H1 (cell line): ENCODE measurements around the gene SSBP3. TPM values are rescaled to one million over a fixed set of nuclear protein-coding genes. Genes with fewer than 3 reads are reported as not detected.
A peak's percentile ranks its signal among the peaks of the same experiment; 100 is the strongest.

Experiments
- CTCF ChIA-PET: fragments of 300-600 bp; sonication (Branson Sonifier 250); formaldehyde crosslinking; loops from one replicate; lab custom pipeline; 2021; ENCODE audit not compliant: partially characterized antibody; lab: Charles Lee
- POLR2A ChIA-PET: fragments of 300-600 bp; sonication (Branson Sonifier 250); formaldehyde crosslinking; loops from one replicate; lab custom pipeline; 2021; ENCODE audit warnings: inconsistent platforms; ENCODE audit not compliant: partially characterized antibody; lab: Charles Lee
- DNase-seq, 2 experiments: peaks; one replicate each; pipeline versions ENCODE4 v3.0.0 to v3.0.0-alpha.2; 2010 to 2022; ENCODE audit warnings: low spot score in 2 of 2, low read depth in 1 of 2, mixed read lengths in 1 of 2
- FAIRE-seq: peaks from 2 replicates; lab custom pipeline; 2011; peaks lifted over from hg19 to GRCh38; lab: Jason Lieb, UNC
- H2AFZ ChIP-seq: 2 replicates; pipeline ENCODE4 v1.8.1; 2012; ENCODE audit warnings: low read length, inconsistent platforms
- H2AK5ac ChIP-seq: 2 replicates; pipeline ENCODE4 v1.6.1; 2013; ENCODE audit warnings: low read depth, low read length
- H2BK120ac ChIP-seq: replicated peaks from 2 replicates; pipeline ENCODE3; 2013; ENCODE audit warnings: low read depth, low read length, inconsistent platforms
- H2BK12ac ChIP-seq: 2 replicates; pipeline ENCODE4 v1.6.1; 2013; ENCODE audit warnings: low read depth, low read length
- H2BK15ac ChIP-seq: 2 replicates; pipeline ENCODE4 v1.6.1; 2013; ENCODE audit warnings: low read length
- H2BK20ac ChIP-seq: 2 replicates; pipeline ENCODE4 v1.6.1; 2013; ENCODE audit warnings: low read length
- H2BK5ac ChIP-seq: 2 replicates; pipeline ENCODE4 v1.6.1; 2013; ENCODE audit warnings: low read depth, low read length
- H3K14ac ChIP-seq: 2 replicates; pipeline ENCODE4 v1.6.1; 2013; ENCODE audit warnings: inconsistent platforms; ENCODE audit not compliant: insufficient read length
- H3K18ac ChIP-seq: 2 replicates; pipeline ENCODE4 v1.6.1; 2013; ENCODE audit warnings: low read length; ENCODE audit errors: extremely low read depth
- H3K23ac ChIP-seq: 2 replicates; pipeline ENCODE4 v1.6.1; 2013; ENCODE audit warnings: inconsistent platforms; ENCODE audit not compliant: insufficient read length
- H3K23me2 ChIP-seq: 2 replicates; pipeline ENCODE4 v1.6.1; 2013; ENCODE audit warnings: low read depth, low read length
- H3K27ac ChIP-seq: 2 replicates; pipeline ENCODE4 v1.6.1; 2011; ENCODE audit warnings: low read depth, low read length, inconsistent platforms
- H3K27me3 ChIP-seq, 4 experiments: replicated peaks in 1 of 4; 1 replicate in 1 of 4; 2 replicates in 3 of 4; pipeline versions ENCODE4 v1.6.1 to v1.8.1; 2011 to 2013; ENCODE audit warnings: low read length in 3 of 4, mild to moderate bottlenecking in 3 of 4, inconsistent platforms in 2 of 4, mixed read lengths in 2 of 4, moderate library complexity in 1 of 4; ENCODE audit not compliant: control insufficient read depth in 3 of 4, insufficient read depth in 3 of 4; ENCODE audit errors: extremely low read depth in 1 of 4
- H3K36me3 ChIP-seq, 4 experiments: 2 replicates each; pipeline versions ENCODE4 v1.6.1 to v1.8.1; 2011 to 2013; ENCODE audit warnings: mild to moderate bottlenecking in 4 of 4, low read length in 3 of 4, moderate library complexity in 2 of 4, control low read depth in 1 of 4, inconsistent platforms in 1 of 4; ENCODE audit not compliant: insufficient read depth in 4 of 4, control insufficient read depth in 2 of 4
- H3K4ac ChIP-seq: replicated peaks from 2 replicates; pipeline ENCODE3; 2013; ENCODE audit warnings: low read length, low read depth, mixed read lengths, inconsistent platforms; ENCODE audit not compliant: insufficient read length
- H3K4me1 ChIP-seq, 4 experiments: replicated peaks in 1 of 4; 1 replicate in 1 of 4; 2 replicates in 3 of 4; pipeline versions ENCODE4 v1.6.1 to v1.8.1; 2011 to 2013; ENCODE audit warnings: low read length in 3 of 4, inconsistent platforms in 2 of 4, mixed read lengths in 1 of 4; ENCODE audit not compliant: insufficient read depth in 4 of 4, control insufficient read depth in 3 of 4
- H3K4me2 ChIP-seq, 2 experiments: 2 replicates each; pipeline versions ENCODE4 v1.6.1 to v1.8.1; 2011 to 2013; ENCODE audit warnings: low read depth in 2 of 2, low read length in 2 of 2, control low read depth in 1 of 2, inconsistent platforms in 1 of 2, mild to moderate bottlenecking in 1 of 2; ENCODE audit not compliant: insufficient read depth in 1 of 2
- H3K4me3 ChIP-seq, 4 experiments: fragments of 200-600, 300-600 bp in 1 of 4; sonication (generic), shearing (Covaris generic), sonication (Bioruptor Twin) in 1 of 4; 2 replicates each; pipeline versions ENCODE4 v1.5.1 to v1.8.1; 2011 to 2016; ENCODE audit warnings: low read length in 4 of 4, low read depth in 3 of 4, control low read depth in 2 of 4, inconsistent platforms in 2 of 4, mild to moderate bottlenecking in 2 of 4, mixed read lengths in 1 of 4, moderate library complexity in 1 of 4; ENCODE audit not compliant: insufficient read depth in 2 of 4; ENCODE audit errors: extremely low read depth in 1 of 4
- H3K56ac ChIP-seq: replicated peaks from 2 replicates; pipeline ENCODE3; 2013; ENCODE audit warnings: low read depth, mild to moderate bottlenecking, mixed read lengths, low read length, inconsistent platforms; ENCODE audit not compliant: insufficient read length
- H3K79me1 ChIP-seq: 2 replicates; pipeline ENCODE4 v1.6.1; 2013; ENCODE audit warnings: low read depth, low read length, control low read depth
- H3K79me2 ChIP-seq, 2 experiments: 2 replicates each; pipeline versions ENCODE4 v1.6.1 to v1.8.1; 2012 to 2013; ENCODE audit warnings: low read length in 2 of 2, mild to moderate bottlenecking in 2 of 2, inconsistent platforms in 1 of 2; ENCODE audit not compliant: insufficient read depth in 2 of 2, control insufficient read depth in 1 of 2
- H3K9ac ChIP-seq, 4 experiments: replicated peaks in 1 of 4; 1 replicate in 1 of 4; 2 replicates in 3 of 4; pipeline versions ENCODE4 v1.6.1 to v1.8.1; 2011 to 2013; ENCODE audit warnings: low read depth in 3 of 4, low read length in 3 of 4, control low read depth in 2 of 4, mild to moderate bottlenecking in 2 of 4, moderate library complexity in 2 of 4, inconsistent platforms in 1 of 4; ENCODE audit errors: extremely low read depth in 1 of 4
- H3K9me3 ChIP-seq, 2 experiments: 2 replicates each; pipeline versions ENCODE4 v1.6.1 to v1.8.1; 2012 to 2013; ENCODE audit warnings: mild to moderate bottlenecking in 2 of 2, moderate library complexity in 2 of 2, control low read depth in 1 of 2, inconsistent platforms in 1 of 2, low read depth in 1 of 2, low read length in 1 of 2, mixed read lengths in 1 of 2; ENCODE audit not compliant: insufficient read depth in 2 of 2
- H4K20me1 ChIP-seq, 2 experiments: replicated peaks in 1 of 2; 2 replicates each; pipeline versions ENCODE3 to v1.8.1; 2011 to 2013; ENCODE audit warnings: inconsistent platforms in 2 of 2, low read length in 2 of 2, mild to moderate bottlenecking in 1 of 2; ENCODE audit not compliant: insufficient read depth in 2 of 2, control insufficient read depth in 1 of 2
- H4K5ac ChIP-seq: 2 replicates; pipeline ENCODE4 v1.6.1; 2013; ENCODE audit warnings: low read length, low read depth, mixed read lengths, inconsistent platforms; ENCODE audit not compliant: insufficient read length
- H4K8ac ChIP-seq: 2 replicates; pipeline ENCODE4 v1.8.0; 2013; ENCODE audit warnings: mild to moderate bottlenecking, moderate library complexity, low read length, inconsistent platforms; ENCODE audit not compliant: insufficient read depth; ENCODE audit errors: extremely low read depth
- H4K91ac ChIP-seq: replicated peaks from 2 replicates; pipeline ENCODE3; 2013; ENCODE audit warnings: low read length, mixed read lengths, inconsistent platforms; ENCODE audit not compliant: insufficient read length
- EZH2 ChIP-seq: fragments of 200-600 bp; sonication (generic); IDR thresholded peaks from 2 replicates; pipeline ENCODE4 v1.7.1; 2012; ENCODE audit warnings: low read depth, mild to moderate bottlenecking, moderate library complexity, low read length, inconsistent platforms; ENCODE audit not compliant: severe bottlenecking
- KDM1A ChIP-seq: fragments of 200-600, 300-600 bp; sonication (generic); IDR thresholded peaks from 2 replicates; pipeline ENCODE4 v1.7.1; 2016; ENCODE audit warnings: mild to moderate bottlenecking, low read length, borderline replicate concordance
- whole genome bisulfite sequencing, 2 experiments: shearing (Covaris generic) in 1 of 2; methylation state at CpG; one replicate each; pipeline versions ENCODE4 v1.1.6 to v1.1.7; 2013 to 2015; ENCODE audit warnings: low lambda C conversion rate in 2 of 2, mixed read lengths in 2 of 2, inconsistent platforms in 1 of 2, low coverage in 1 of 2, missing lambda C conversion rate in 1 of 2; ENCODE audit not compliant: insufficient replicate concordance in 2 of 2, insufficient coverage in 1 of 2, insufficient read length in 1 of 2; ENCODE audit errors: extremely low coverage in 1 of 2, missing lambda C conversion rate in 1 of 2; 5-methylcytosine and 5-hydroxymethylcytosine counted together
- polyA plus RNA-seq, 7 experiments: library from polyadenylated mRNA; depleted of rRNA in 3 of 7; stranded (reverse) in 5 of 7; unstranded in 2 of 7; fragments of >200 nt in 5 of 7; fragments of 200-250 nt in 2 of 7; gene quantifications; 1 replicate in 5 of 7; 2 replicates in 1 of 7; 4 replicates in 1 of 7; pipeline versions ENCODE4 v1.2.1 to v1.2.3, GENCODE V29; 2011 to 2013; ENCODE audit warnings: missing spikeins in 2 of 7, mixed read lengths in 2 of 7
- total RNA-seq: library from RNA; stranded (reverse); fragmentation: NEBNext Ultra II Directional; extraction: Animal tissue kit (Norgen Biotek cat#: 25700); gene quantifications from 2 replicates; pipeline ENCODE4 v1.2.1, GENCODE V29; 2021

Gene SSBP3
- total and polyA plus RNA-seq, 2 of the 8 experiments (the other 6 are each of a cell fraction or from before 2014, with no cell fraction given), result 99.7 to 133 TPM

GRCh38 chr1:54328066-54328636, 78.0 kb downstream of the SSBP3 start:
- FAIRE-seq, result no peak

More at GRCh38 chr1:54328066-54328636, 78.0 kb downstream of the SSBP3 start:
- Histone ChIP-seq H2BK20ac (peak overlapping the region; percentile 83), H4K20me1 (peaks cover 15 to 50% of the 10 kb centered on the region in 2 experiments), H2BK5ac (peak overlapping the region; percentile 86), H3K9ac (no peak overlapping the region; a peak in 2 of 7 replicates), H3K36me3 (no peaks in the 10 kb centered on the region; a peak in 1 of 8 replicates), H2BK120ac (peak overlapping the region; percentile 39), H4K8ac (no peak overlapping the region; the same call in 1 of the 2 replicates), H3K79me2 (peaks cover 13 to 100% of the 10 kb centered on the region in 2 experiments), H3K14ac (no peak overlapping the region), H3K9me3 (no peaks in the 10 kb centered on the region), H3K18ac (peak overlapping the region; percentile 85), H4K91ac (peak overlapping the region; percentile 32), H2BK15ac (no peak overlapping the region; the same call in 1 of the 2 replicates), H3K27me3 (no peaks in the 10 kb centered on the region)
- no peak for DNase-seq
- ChIA-PET POLR2A (interaction anchor here (0.7 to 1.6 kb wide), 6 partner anchors 9 to 79 kb away, joined by 3 to 5 read pairs (median 4); no protein-coding TSS in a partner anchor), CTCF (interaction anchor here (0.6 to 1.4 kb wide), 6 partner anchors 15 to 826 kb away, joined by 3 to 6 read pairs (median 3); no protein-coding TSS in a partner anchor)
- TF ChIP-seq EZH2 (no peak), KDM1A (peak; percentile 89; the same call in 1 of the 2 replicates)
- TF ChIP-seq, all 59 proteins: peak for 1
- H3K23me2 ChIP-seq, result no peaks in the 10 kb centered on the region
- no peak overlapping the region for H2AFZ ChIP-seq
- peak overlapping the region; percentile 94 for H2AK5ac ChIP-seq
- WGBS, 2 experiments, result 65% methylated on average over 12 of the region's 12 CpGs; no CpG with 5 or more reads in 1 of the 2 experiments
- H3K79me1 ChIP-seq, result peaks cover 43% of the 10 kb centered on the region
- peaks cover 43 to 75% (median 61%) of the 10 kb centered on the region in 4 experiments for H3K4me1 ChIP-seq
- peak overlapping the region; percentile 1 for H4K5ac ChIP-seq
- peak overlapping the region; percentile 34; the same call in 1 of the 2 replicates for H3K27ac ChIP-seq
- H3K4me3 ChIP-seq, result peak overlapping the region in 2 of 4 experiments; percentile 5 to 20; a peak in 1 of 8 replicates
- peak overlapping the region; percentile 94 for H2BK12ac ChIP-seq
- H3K4ac ChIP-seq, result no peak overlapping the region
- peak overlapping the region; percentile 30 to 42; a peak in 2 of 4 replicates for H3K4me2 ChIP-seq
- no peak overlapping the region for H3K56ac ChIP-seq
- no peak overlapping the region for H3K23ac ChIP-seq
